ENCODE measurements around the gene SLC10A3.

SLC10A3 gene, protein sequence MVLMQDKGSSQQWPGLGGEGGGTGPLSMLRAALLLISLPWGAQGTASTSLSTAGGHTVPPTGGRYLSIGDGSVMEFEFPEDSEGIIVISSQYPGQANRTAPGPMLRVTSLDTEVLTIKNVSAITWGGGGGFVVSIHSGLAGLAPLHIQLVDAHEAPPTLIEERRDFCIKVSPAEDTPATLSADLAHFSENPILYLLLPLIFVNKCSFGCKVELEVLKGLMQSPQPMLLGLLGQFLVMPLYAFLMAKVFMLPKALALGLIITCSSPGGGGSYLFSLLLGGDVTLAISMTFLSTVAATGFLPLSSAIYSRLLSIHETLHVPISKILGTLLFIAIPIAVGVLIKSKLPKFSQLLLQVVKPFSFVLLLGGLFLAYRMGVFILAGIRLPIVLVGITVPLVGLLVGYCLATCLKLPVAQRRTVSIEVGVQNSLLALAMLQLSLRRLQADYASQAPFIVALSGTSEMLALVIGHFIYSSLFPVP

DNA sequence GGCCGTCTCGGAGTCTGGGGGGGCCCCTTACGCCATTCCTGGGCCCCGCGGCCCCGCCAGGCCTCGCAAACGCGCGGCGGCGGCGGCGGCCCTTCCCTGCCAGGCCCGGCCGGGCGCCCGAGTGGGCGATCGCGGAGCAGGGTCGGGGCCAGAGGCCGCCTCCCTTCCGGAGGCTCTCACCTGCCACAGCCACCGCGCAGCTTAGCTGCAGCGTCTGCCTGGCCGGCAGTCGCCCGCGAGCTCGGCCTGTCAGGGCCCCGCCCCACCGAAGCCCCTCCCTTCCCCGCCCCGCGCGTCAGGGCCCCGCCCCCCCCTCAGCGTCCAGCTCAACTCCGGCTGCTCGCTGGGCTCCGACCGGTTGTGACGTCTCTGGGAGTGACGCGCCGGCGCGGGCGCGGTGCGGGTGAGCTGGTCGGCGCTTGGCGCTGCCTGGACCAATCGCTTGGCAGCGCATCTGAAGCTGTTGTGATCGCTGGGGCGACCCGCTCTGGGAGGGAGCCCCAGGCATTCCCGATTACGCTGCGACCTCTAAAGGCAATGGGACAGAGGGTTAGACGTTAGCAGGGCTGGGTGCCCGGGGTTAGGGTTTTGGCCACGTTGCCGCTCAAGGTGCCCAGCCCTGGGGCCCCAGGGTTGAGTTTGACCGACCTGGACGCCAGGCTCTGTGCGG, at the start of gene SLC10A3:
Gene SLC10A3, minus strand, starts transcription at position 216 of the 670 bp plus-strand sequence. CDS start 1,689 bp downstream, outside the sequence.
- TF ChIP-seq, protein P1, sequence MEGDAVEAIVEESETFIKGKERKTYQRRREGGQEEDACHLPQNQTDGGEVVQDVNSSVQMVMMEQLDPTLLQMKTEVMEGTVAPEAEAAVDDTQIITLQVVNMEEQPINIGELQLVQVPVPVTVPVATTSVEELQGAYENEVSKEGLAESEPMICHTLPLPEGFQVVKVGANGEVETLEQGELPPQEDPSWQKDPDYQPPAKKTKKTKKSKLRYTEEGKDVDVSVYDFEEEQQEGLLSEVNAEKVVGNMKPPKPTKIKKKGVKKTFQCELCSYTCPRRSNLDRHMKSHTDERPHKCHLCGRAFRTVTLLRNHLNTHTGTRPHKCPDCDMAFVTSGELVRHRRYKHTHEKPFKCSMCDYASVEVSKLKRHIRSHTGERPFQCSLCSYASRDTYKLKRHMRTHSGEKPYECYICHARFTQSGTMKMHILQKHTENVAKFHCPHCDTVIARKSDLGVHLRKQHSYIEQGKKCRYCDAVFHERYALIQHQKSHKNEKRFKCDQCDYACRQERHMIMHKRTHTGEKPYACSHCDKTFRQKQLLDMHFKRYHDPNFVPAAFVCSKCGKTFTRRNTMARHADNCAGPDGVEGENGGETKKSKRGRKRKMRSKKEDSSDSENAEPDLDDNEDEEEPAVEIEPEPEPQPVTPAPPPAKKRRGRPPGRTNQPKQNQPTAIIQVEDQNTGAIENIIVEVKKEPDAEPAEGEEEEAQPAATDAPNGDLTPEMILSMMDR (IDR thresholded peaks at IDR 0.05; ENCODE audit: low read depth, low read length), result no peak
- peak within 1 kb of the TSS; percentile 61 for H3K4me3 ChIP-seq (ENCODE audit: low read depth, low read length)

DNA sequence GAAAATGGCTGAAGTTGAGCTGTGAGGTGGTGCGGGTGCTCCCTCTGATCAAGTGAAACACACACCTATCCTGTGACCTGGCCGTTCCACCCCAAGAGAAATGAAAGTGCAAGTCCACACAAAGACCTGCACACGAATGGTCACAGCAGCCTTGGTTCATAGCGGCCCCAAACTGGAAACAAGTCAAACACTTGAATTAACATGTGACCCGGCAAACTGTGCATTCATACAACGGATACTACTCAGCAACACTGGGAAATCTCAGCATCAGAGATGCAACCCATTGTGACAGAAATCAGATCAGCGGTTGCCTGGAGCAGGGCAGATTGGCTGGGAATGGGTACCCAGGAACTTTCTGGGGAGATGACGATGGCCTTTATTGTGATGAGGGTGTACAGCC, 48.6 kb upstream of the SLC10A3 start:
- TF ChIP-seq, protein P1 (IDR thresholded peaks at IDR 0.05; ENCODE audit: low read depth, low read length), result no peak
- no peak overlapping the region for H3K4me3 ChIP-seq (ENCODE audit: low read depth, low read length)

DNA sequence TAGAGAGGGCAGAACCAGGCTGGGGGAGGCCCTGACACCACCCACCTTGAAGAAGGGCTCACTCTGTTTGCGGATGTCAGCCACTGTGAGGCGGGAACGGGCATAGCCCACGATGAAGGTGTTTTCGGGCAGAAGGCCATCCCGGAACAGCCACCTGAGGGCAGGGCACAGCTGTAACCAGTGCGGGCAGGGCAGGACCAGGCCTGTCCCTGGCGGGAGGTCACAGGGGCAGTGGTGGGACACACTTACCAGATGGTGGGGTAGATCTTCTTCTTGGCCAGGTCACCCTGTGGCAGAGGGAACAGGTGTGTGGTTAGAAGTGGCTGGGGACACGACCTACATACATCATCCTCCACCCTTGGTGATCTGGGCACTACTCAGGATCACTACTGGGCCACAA, 45.5 kb upstream of the SLC10A3 start:
- TF ChIP-seq, protein P1 (IDR thresholded peaks at IDR 0.05; ENCODE audit: low read depth, low read length), result no peak
- no peak overlapping the region for H3K4me3 ChIP-seq (ENCODE audit: low read depth, low read length)

DNA sequence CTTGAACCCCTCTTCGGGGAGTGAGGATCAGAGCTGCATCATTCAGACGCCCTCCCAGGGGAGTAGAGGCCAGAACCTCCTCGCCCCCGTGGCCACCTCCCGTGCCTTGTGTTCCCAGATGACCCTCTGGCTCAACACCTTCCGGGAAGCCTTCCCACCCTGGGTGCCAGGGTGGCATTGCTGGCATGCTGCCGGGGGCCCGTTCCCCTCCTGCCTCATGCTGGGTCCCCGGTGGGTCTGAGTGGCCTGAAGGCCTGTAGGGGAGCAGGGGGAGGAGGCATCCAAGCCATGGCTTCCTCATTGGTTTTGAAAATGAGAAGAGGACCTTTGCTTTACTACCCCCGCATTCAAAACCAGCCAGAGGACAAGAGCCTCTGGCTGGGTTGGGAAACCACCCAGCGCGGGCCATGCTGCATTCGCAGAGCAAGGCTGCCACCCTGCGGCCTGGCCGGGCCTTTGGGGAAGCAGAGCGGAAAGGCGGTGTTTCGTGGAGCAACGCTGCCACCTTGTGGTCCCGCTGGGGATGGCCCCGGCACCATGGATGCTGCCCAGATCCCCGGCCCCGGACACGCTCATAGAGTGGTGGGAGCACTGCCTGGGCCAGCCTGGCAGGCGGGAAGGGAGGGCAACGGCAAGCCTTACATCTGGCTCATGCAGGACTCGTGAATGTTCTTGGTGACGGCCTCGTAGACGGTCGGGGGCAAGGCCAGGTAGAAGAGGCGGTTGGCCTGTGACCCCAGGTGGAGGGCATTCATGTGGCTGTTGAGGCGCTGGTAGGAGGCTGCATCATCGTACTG, 44.3 kb upstream of the SLC10A3 start:
- TF ChIP-seq, protein P1 (IDR thresholded peaks at IDR 0.05; ENCODE audit: low read depth, low read length), result peak; percentile 99
- H3K4me3 ChIP-seq (ENCODE audit: low read depth, low read length), result no peak overlapping the region

DNA sequence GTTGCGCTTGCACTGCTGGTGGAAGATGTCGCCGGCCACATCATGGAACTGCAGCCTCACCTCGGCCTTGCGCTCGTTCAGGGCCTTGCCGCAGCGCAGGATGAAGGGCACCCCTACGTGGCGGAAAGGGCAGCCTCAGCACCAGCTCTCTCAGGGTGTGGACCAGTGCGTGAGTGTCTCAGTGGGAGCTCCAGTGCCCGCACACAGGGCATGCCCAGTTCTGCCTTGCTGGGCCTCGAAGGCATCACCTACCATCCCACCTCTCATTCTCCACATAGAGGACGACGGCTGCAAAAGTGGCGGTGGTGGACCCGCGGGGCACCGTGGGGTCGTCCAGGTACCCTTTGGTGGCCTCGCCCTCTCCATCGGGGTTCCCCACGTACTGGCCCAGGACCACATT, 42.3 kb upstream of the SLC10A3 start:
- H3K4me3 ChIP-seq (ENCODE audit: low read depth, low read length), result no peak overlapping the region
- TF ChIP-seq, protein P1 (IDR thresholded peaks at IDR 0.05; ENCODE audit: low read depth, low read length), result no peak

DNA sequence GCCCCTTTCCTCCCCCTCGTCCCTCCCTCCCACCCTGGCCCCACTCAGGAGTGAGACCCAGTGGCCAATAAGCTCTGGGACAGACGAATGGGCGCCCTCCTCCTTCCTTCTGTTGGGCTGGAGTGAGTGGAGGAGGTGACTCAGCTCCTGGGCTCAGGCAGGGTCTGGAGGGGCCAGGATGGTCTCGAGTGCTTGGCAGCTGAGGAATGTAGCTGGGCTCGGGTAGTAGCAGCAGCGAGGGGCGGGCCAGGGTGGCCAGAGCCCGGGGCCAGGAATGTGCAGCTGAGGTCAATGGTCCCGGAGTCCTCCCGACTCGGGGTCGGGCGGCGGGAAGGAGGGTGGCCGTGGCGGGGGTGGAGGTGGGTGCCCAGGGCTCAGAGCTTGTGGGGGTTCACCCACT, 41.2 kb upstream of the SLC10A3 start:
- H3K4me3 ChIP-seq (ENCODE audit: low read depth, low read length), result no peak overlapping the region
- TF ChIP-seq, protein P1 (IDR thresholded peaks at IDR 0.05; ENCODE audit: low read depth, low read length), result no peak
